ENCODE measurements around the gene HMCN2.

HMCN2 gene

GRCh38 chr9:130459941-130460669 lies 194.5 kb downstream of the HMCN2 start:
- no peak for DNase-seq

DNA sequence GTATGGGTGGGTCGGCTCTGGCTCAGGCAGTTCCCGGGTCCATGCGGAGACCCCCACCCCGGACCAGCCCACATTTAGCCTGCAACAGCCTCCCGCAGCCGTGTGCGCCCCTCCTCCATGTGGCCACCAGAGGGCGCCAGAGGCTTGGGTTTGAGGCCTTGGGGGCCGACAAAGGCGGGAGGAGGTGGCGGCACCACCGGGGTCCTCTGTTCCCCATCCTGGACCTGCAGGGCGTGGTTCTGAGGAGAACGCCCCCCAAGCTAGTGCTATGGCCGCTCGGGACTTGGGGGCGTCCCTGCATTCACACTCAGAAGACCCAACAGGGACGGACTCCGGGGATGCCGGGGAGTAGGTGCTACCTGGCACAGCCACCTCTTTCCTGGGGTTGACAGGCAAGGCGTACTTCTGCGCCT lies 195.7 kb downstream of the HMCN2 start:
- DNase-seq = peak; percentile 69

GRCh38 chr9:130461731-130462130 lies 196.2 kb downstream of the HMCN2 start:
- DNase-seq = no peak

- DNase-seq = no peak
These were observed 197.4 kb downstream of the HMCN2 start for GRCh38 chr9:130462685-130463540.

GRCh38 chr9:130463763-130464745 lies 198.5 kb downstream of the HMCN2 start:
- DNase-seq = no peak

DNA sequence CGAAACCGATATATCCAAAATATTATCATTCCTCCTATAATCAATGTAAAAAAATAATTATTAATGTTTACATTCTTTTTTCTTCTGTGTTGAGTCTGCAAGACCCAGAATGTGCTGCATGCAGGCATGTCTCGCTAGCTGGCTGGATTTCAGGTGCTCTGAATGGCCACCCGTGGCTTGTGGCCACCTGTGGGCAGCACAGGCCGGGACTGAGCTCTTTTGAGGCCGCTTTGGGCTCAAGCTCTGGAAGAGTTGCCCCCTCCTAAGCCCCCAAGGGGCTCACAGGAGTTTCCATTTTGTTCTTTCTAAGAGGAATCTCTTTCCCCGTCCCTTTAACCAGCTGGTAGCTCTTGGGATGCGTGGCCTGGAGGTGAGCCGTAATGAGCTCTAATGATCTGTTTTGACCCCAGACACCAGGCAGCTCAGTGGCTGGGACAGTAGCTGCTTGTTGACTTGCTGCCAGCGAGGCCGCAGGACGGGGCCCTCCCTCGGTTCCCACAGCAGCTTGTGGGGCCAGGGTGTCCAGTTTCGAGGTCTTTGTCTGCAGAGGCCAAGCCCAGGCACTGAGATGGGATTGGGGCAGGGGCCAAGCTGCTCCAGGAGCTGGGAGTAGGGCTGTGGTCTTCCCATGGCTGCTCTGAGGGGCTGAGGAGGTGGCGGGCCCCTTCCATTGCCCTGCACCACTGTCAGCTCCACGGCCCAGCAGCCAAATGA lies 200.0 kb downstream of the HMCN2 start:
- no peak for DNase-seq

GRCh38 chr9:130466537-130467217 lies 201.1 kb downstream of the HMCN2 start:
- no peak for DNase-seq

- no peak for DNase-seq
These were observed 201.8 kb downstream of the HMCN2 start for GRCh38 chr9:130467316-130467715.

DNA sequence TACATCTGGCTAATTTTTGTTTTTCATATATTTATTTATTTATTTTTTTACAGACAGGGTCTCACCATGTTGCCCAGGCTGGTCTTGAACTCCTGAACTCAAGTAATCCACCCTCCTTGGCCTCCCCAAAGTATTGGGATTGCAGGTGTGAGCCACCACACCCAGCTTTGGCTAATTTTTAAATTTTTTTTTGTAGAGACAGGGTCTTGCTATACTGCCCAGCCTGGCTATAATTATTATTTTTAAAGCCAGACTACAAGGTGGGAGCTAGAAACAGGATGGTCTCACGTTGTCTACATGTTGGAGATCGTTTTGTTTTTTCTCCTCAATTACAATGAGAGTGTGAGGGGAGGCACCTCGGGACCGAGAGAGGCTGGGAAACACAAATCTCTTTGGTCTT lies 203.0 kb downstream of the HMCN2 start:
- DNase-seq = no peak

- DNase-seq = no peak
These were observed 204.7 kb downstream of the HMCN2 start for GRCh38 chr9:130470269-130470668.

- DNase-seq = no peak
These were observed 205.4 kb downstream of the HMCN2 start for GRCh38 chr9:130470950-130471349.

GRCh38 chr9:130471411-130472183 lies 206.0 kb downstream of the HMCN2 start:
- no peak for DNase-seq

GRCh38 chr9:130472184-130472705 lies 206.7 kb downstream of the HMCN2 start:
- no peak for DNase-seq

- DNase-seq = no peak
These were observed 207.4 kb downstream of the HMCN2 start for GRCh38 chr9:130473009-130473408.

- no peak for DNase-seq
These were observed 208.0 kb downstream of the HMCN2 start for GRCh38 chr9:130473566-130473965.

- no peak for DNase-seq
These were observed 208.5 kb downstream of the HMCN2 start for GRCh38 chr9:130474106-130474505.

- no peak for DNase-seq
These were observed 210.7 kb downstream of the HMCN2 start for GRCh38 chr9:130476151-130476730.

DNA sequence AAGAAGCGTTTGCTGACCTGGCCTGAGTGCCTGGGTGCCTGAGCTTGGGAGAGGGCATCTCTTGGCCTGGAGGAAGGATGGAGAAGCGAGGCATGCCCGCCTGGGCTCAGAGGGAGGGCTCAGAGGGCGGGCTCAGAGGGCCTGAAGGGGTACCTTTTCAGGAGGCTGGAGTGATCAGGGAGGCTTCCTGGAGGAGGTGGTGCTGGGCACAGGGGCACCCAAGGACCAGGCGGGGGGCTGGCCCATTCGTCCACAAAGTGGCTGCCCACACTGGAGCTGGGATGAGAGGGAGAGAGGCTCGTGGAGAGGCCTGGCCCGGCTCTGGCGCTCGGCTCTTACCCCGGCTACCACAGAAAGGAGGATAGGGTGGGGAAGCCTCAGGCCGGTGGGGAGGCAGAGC lies 212.0 kb downstream of the HMCN2 start:
- DNase-seq = no peak

GRCh38 chr9:130478152-130478551 lies 212.6 kb downstream of the HMCN2 start:
- DNase-seq = no peak

Data from activated CD4-positive, alpha-beta T cell treated with anti-CD3 and anti-CD28 coated beads, Interleukin-2, amount 50 U/mL, for 1 hour (primary cell).